GM18873 (cell line): ENCODE measurements around the gene CIT.
"Not testable (repeated sequence)": the region's sequence is repeated elsewhere in the genome, so short reads cannot be mapped to it uniquely, and the experiment has no call there.

Experiments
- ATAC-seq: cut with Tn5 transposase; IDR thresholded peaks from one replicate; pipeline ENCODE4 v1.9.1; 2021; ENCODE audit warnings: mild to moderate bottlenecking, moderate library complexity, moderate number of reproducible peaks; ENCODE audit not compliant: unreplicated experiment, low FRiP score

Gene CIT, protein sequence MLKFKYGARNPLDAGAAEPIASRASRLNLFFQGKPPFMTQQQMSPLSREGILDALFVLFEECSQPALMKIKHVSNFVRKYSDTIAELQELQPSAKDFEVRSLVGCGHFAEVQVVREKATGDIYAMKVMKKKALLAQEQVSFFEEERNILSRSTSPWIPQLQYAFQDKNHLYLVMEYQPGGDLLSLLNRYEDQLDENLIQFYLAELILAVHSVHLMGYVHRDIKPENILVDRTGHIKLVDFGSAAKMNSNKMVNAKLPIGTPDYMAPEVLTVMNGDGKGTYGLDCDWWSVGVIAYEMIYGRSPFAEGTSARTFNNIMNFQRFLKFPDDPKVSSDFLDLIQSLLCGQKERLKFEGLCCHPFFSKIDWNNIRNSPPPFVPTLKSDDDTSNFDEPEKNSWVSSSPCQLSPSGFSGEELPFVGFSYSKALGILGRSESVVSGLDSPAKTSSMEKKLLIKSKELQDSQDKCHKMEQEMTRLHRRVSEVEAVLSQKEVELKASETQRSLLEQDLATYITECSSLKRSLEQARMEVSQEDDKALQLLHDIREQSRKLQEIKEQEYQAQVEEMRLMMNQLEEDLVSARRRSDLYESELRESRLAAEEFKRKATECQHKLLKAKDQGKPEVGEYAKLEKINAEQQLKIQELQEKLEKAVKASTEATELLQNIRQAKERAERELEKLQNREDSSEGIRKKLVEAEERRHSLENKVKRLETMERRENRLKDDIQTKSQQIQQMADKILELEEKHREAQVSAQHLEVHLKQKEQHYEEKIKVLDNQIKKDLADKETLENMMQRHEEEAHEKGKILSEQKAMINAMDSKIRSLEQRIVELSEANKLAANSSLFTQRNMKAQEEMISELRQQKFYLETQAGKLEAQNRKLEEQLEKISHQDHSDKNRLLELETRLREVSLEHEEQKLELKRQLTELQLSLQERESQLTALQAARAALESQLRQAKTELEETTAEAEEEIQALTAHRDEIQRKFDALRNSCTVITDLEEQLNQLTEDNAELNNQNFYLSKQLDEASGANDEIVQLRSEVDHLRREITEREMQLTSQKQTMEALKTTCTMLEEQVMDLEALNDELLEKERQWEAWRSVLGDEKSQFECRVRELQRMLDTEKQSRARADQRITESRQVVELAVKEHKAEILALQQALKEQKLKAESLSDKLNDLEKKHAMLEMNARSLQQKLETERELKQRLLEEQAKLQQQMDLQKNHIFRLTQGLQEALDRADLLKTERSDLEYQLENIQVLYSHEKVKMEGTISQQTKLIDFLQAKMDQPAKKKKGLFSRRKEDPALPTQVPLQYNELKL (N-terminal part only)

GRCh38 chr12:119876761-119877638 lies at the start of gene CIT:
Gene CIT, minus strand, starts transcription at chr12:119877320. Its CDS starts 1,152 bp downstream, at chr12:119876168.
- ATAC-seq: peak; percentile 94

GRCh38 chr12:119925269-119925668 lies 48.1 kb upstream of the CIT start:
- ATAC-seq: no peak

DNA sequence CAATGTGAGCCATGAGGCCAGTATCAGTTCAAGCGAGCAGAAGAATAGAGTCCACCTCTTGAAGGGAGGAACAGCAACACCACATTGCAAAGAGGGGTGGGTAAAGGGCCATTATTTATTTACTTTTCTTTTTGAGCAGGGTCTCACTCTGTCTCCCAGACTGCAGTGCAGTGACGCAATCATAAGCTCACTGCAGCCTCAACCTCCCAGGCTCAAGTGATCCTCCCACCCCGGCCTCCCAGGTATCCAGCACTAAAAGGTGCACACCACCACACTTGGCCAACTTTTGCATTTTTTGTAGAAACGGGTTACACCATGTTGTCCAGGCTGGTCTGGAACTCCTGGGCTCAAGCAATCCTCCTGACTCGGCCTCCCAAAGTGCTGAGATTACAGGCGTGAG lies 42.9 kb upstream of the CIT start:
- ATAC-seq: no peak

- no peak for ATAC-seq
These were observed 38.9 kb upstream of the CIT start for GRCh38 chr12:119915894-119916510.

DNA sequence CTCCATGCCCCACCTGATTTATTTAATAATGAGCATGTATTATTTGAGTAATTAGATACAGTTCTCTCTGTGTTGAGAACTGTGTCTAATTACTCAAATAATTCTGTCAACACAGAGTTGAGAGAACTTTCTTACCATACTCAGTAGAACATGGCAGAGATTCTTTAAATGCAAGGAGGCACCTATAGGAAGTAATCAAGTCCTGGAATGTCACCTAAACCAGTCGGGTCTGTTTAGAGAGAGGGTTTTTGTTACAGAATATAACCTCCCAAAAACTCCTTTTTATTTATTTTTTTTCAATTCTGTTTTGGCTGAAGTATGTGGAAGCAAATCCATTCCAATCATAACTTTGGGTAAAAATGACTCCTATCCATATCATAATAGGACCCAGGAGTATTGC lies 37.5 kb upstream of the CIT start:
- ATAC-seq: no peak

DNA sequence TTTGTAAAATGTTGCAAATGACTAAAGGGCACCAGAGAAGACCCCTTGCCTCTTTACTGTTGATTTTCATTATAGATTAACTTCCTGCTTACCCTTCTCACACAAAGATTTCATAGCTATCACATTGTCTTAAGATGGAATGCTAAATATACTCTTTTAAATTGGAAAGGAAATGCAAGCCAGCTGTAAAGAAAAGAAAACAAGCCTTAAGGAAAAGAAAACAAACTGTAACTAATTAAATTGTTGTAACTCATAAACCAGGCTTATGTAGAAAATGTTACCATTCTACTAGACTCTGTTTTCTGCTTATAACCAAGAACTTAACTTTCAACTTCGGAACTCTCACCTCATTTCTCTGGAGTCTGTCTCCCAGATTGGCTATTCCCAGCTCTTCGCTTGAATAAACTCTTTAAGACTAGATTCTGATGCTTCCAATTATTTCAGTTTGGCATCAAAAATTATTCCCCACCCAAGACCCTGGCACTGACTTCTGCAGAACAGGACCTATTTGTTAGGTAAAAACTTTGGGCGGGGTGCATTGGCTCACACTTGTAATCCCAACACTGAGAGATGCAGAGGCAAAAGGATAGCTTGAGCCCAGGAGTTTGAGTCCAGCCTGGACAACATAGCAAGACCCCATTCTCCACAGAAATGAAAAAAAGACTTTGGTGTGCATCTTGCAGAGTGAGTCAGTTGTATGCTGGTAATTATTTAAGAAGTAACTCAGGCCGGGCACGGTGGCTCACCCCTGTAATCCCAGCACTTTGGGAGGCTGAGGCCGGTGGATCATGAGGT lies 36.6 kb upstream of the CIT start:
- ATAC-seq: no peak

- no peak for ATAC-seq
These were observed 34.1 kb upstream of the CIT start for GRCh38 chr12:119911182-119911581.

GRCh38 chr12:119910586-119910985 lies 33.5 kb upstream of the CIT start:
- ATAC-seq: no peak

GRCh38 chr12:119902084-119902509 lies 25.0 kb upstream of the CIT start:
- ATAC-seq: no peak

DNA sequence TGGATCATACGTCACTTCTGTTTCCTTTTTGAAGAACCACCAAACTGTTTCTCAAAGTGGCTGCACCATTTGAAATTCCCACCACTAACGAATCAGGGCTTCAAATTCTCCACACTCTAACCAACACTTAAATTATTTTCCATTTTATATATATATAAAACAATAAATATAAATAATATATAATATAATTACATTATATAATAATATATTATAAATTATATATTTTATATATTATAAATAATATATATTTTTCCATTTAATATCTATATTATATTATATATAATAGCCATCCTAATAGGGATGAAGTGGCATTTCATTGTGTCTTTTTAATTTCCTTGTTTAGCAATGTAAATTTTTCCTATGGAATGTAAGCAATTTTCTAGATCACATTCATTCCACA lies 24.6 kb upstream of the CIT start:
- no peak for ATAC-seq

GRCh38 chr12:119894916-119895315 lies 17.8 kb upstream of the CIT start:
- no peak for ATAC-seq

DNA sequence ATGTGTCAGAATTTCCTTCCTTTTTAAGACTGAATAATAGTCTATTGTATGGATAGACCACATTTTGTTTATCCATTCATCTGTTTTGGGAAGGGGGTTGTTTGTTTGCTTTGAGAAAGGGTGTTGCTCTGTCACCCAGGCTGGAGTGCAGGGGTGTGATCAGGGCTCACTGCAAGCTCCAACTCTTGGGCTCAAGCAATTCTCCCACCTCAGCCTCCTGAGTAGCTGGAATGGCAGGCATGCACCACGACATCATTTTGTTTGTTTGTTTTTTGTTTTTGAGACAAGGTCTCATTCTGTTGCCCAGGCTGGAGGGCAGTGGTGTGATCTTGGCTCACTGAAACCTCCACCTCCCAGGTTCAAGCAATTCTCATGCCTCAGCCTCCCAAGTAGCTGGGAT lies 15.5 kb upstream of the CIT start:
- ATAC-seq: not testable (repeated sequence)

DNA sequence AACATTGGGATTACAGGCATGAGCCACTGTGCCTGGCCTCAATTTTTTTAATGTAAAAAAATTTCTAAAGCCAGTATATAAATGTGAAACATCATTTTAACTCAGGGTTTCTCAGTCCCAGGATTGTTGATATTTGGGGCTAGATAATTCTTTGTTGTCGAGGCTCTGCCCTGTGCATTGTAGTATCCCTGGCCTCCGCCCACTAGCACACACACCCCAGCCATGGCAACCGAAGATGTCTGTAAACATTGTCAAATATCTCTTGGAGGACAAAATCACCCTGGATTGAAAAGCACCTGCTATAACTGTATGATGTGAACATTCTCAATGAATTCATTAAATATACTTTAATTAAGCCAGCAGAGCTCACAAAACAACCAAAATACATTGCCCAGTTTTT lies 8.4 kb upstream of the CIT start:
- no peak for ATAC-seq

DNA sequence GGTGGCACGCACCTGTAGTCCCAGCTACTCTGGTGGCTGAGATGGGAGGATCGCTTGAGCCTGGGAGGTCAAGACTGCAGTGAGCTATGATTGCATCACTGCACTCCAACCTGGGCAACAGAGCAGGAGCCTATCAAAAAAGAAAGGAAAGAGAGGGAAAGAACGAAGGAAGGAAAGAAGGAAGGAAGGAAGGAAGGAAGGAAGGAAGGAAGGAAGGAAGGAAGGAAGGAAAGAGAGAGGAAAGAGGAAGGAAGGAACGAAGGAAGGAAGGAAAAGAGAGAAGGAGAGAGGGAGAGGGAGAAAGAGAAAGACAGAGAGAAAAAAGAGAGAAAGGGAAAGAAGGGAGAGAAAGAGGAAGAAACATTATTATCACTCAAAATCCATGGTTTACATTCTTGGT lies 6.7 kb upstream of the CIT start:
- ATAC-seq: not testable (repeated sequence)

DNA sequence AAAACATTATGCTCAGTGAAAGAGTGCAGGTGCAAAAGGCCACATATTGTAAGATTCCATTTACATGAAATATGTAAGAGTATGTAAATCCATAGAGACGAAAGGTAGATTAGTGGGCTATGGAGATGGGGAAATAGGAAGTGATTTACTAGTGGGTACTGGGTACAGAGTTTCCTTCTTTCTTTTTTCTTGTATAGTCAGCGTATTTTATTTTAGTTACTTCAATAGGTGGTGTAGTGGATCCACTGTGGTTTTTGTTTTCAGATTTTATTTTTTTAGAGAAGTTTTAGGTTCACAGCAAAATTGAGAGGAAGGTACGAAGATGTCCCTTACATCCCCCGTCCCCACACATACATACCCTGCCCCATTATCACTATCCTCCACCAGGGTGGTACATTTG lies 6.1 kb upstream of the CIT start:
- no peak for ATAC-seq

DNA sequence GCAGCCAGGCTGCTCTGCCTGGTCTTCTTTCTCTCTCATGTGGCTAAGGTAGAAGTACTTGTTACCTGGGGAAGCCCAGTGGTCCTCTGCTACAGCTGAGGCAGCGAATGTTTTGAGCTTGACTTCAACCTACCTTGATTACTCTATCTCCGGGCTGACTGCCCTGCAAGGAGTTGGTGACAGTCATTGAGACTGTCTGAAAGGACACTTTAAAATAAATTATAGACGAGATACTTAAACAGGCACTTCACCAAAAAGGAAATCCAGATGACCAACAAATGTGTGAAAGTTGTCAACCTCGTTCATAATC lies 474 bp upstream of the CIT start:
- ATAC-seq: no peak

GRCh38 chr12:119870457-119870856 lies 6.7 kb downstream of the CIT start:
- no peak for ATAC-seq

- no peak for ATAC-seq
These were observed 7.4 kb downstream of the CIT start for GRCh38 chr12:119869720-119870119.

GRCh38 chr12:119868992-119869391 lies 8.1 kb downstream of the CIT start:
- no peak for ATAC-seq
